Right lobe of liver (tissue), 6 donors: ENCODE measurements around the gene GCSAM. TPM values are rescaled to one million over a fixed set of nuclear protein-coding genes. Genes with fewer than 3 reads are reported as not detected.

Experiments
- ATAC-seq, 4 donors: fragments of 200-7000 bp; cut with Tn5 transposase; one replicate each; pipeline ENCODE4 v1.9.1; 2020; ENCODE audit warnings: mild to moderate bottlenecking in 4 of 4, moderate library complexity in 4 of 4
- DNase-seq, 3 donors: peaks; one replicate each; pipeline ENCODE4 v3.0.0-alpha.2; 2020
- H3K27ac ChIP-seq, 3 donors: fragments of 200-600 bp; one replicate each; pipeline ENCODE4 v1.8.0; 2022
- H3K27me3 ChIP-seq, 2 donors: fragments of 200-600 bp; one replicate each; pipeline ENCODE4 v1.8.0; 2022
- H3K36me3 ChIP-seq, 4 donors: fragments of 200-600 bp; sonication (generic) in 1 of 4; one replicate each; pipeline versions ENCODE4 v1.5.1 to v1.8.0; 2017 to 2022; ENCODE audit warnings: control low read depth in 1 of 4
- H3K4me1 ChIP-seq, 4 donors: fragments of 200-600 bp; sonication (generic) in 1 of 4; one replicate each; pipeline versions ENCODE4 v1.5.1 to v1.8.0; 2017 to 2022; ENCODE audit warnings: control low read depth in 1 of 4
- H3K4me3 ChIP-seq, 3 donors: fragments of 200-600 bp; one replicate each; pipeline ENCODE4 v1.8.0; 2022
- H3K9me3 ChIP-seq, 4 donors: fragments of 200-600 bp; sonication (generic) in 1 of 4; one replicate each; pipeline versions ENCODE4 v1.5.1 to v1.8.0; 2017 to 2022; ENCODE audit warnings: control low read depth in 1 of 4
- POLR2A ChIP-seq: fragments of 450-650 bp; IDR thresholded peaks from one replicate; pipeline ENCODE4 v1.6.1; 2017; ENCODE audit warnings: antibody characterized with exemption, mild to moderate bottlenecking
- WGBS: methylation state at CpG from one replicate; pipeline ENCODE4 v1.1.6; 2018; ENCODE audit warnings: low coverage, low lambda C conversion rate; ENCODE audit not compliant: insufficient coverage; ENCODE audit errors: missing lambda C conversion rate; 5-methylcytosine and 5-hydroxymethylcytosine counted together
- intact Hi-C, 2 donors: fragments of 100-400 bp; cut with DNase I; formaldehyde crosslinking; loops; one replicate each; pipeline versions ENCODE4 v1.11.2 to v1.14.1; 2022
- long read RNA-seq: library from polyadenylated mRNA; unstranded; transcript quantifications from one replicate; pipeline ENCODE4 v2.0.0, GENCODE V29; 2019
- total RNA-seq, 6 experiments: library from RNA; depleted of rRNA in 2 of 6; stranded (reverse); fragments of >200 nt in 2 of 6; fragmentation: NEBNext Ultra II Directional in 3 of 6; extraction: Animal tissue kit (Norgen Biotek cat#: 25700) in 3 of 6; gene quantifications; one replicate each; pipeline versions ENCODE4 v1.1.0 to v1.2.4, GENCODE V29; 2016 to 2023
- TF ChIP-seq, protein P1 (sequence below), 4 donors: fragments of 200-600 bp in 3 of 4; fragments of 450-650 bp in 1 of 4; IDR thresholded peaks; one replicate each; pipeline versions ENCODE4 v1.5.1 to v1.8.0; 2016 to 2022; ENCODE audit warnings: antibody characterized with exemption in 4 of 4, mild to moderate bottlenecking in 2 of 4
- donor health status: DM: no; HTN: yes; CAD: no.
- donor health status: DM: no; HTN: no; CAD: no.
- donor health status: DM: no; HTN: no; CAD: no.
- donor health status: DM: no; HTN: yes; CAD: no.
- donor health status: DM: no; HTN: yes; CAD: no.

The GCSAM gene, protein sequence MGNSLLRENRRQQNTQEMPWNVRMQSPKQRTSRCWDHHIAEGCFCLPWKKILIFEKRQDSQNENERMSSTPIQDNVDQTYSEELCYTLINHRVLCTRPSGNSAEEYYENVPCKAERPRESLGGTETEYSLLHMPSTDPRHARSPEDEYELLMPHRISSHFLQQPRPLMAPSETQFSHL
- total RNA-seq, result under 1 TPM in 2 of 6 experiments, not detected in 4; 0.12 to 0.18 TPM
- long read RNA-seq, result 0 reads

- Histone ChIP-seq H3K36me3 (no peaks in the 10 kb centered on the region), H3K9me3 (no peaks in the 10 kb centered on the region), H3K27ac (no peak within 1 kb of the TSS), H3K4me1 (no peaks in the 10 kb centered on the region), H3K4me3 (no peak within 1 kb of the TSS), H3K27me3 (no peaks in the 10 kb centered on the region)
- ATAC-seq (peak; percentile 69 to 84 (median 80)), DNase-seq (peak in 2 of 3 donors; percentile 41 to 66)
- WGBS, result 8% methylated on average over 5 of the region's 5 CpGs
- intact Hi-C loops, result no loop called here
- TF ChIP-seq, protein P1, sequence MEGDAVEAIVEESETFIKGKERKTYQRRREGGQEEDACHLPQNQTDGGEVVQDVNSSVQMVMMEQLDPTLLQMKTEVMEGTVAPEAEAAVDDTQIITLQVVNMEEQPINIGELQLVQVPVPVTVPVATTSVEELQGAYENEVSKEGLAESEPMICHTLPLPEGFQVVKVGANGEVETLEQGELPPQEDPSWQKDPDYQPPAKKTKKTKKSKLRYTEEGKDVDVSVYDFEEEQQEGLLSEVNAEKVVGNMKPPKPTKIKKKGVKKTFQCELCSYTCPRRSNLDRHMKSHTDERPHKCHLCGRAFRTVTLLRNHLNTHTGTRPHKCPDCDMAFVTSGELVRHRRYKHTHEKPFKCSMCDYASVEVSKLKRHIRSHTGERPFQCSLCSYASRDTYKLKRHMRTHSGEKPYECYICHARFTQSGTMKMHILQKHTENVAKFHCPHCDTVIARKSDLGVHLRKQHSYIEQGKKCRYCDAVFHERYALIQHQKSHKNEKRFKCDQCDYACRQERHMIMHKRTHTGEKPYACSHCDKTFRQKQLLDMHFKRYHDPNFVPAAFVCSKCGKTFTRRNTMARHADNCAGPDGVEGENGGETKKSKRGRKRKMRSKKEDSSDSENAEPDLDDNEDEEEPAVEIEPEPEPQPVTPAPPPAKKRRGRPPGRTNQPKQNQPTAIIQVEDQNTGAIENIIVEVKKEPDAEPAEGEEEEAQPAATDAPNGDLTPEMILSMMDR (IDR thresholded peaks at IDR 0.05), result no peak
- TF ChIP-seq POLR2A, result no peak
These were observed at the start of gene GCSAM for GRCh38 chr3:112132975-112133448. Gene GCSAM (minus strand): TSS chr3:112133248. CDS start chr3:112133120, 128 bp downstream.

DNA sequence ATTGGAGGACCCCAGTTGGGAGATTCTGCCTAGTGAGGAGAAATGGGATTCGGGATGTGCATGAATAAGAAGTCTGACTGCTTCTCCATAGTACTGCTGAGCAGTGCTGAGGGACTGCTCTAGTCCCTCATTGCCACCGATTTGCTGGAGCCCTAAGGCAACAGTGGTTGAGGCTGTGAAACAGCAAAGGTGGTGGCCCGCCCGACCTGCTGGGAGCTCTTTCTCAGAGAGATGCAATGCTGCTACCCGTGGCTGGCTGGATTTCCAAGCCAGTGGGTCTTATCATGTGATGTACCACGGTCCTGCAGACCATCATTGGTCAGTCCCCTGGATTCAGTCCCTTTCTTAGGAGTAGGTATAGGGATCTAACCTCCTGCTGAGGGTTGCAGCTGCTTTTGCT is 42.6 kb upstream of the GCSAM start:
- TF ChIP-seq, protein P1 (IDR thresholded peaks at IDR 0.05), result no peak
- TF ChIP-seq POLR2A, result no peak

DNA sequence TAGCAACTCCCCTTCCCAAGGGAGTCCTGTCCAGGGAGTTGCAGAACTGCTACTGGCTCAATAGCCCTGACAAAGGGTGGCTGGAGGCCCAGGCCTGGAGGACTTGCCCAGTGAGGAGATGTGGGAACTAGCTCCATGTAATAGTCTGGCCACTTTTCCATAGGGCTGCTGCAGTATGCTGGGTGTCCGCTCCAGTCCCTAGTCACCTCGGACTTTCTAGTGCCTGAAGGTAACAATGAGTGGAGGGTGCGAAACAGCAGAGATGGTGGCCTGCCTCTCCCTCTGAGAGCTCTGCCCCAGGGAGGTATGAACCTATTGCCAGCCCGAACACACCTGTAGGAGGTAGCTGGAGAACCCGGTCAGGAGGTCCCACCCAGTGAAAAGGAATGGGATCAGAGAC is 42.0 kb upstream of the GCSAM start:
- intact Hi-C loops, result no loop called here
- Histone ChIP-seq H3K27ac (no peak overlapping the region), H3K4me3 (no peak overlapping the region), H3K27me3 (no peaks in the 10 kb centered on the region), H3K36me3 (no peaks in the 10 kb centered on the region), H3K4me1 (no peaks in the 10 kb centered on the region), H3K9me3 (no peaks in the 10 kb centered on the region)
- TF ChIP-seq, protein P1 (IDR thresholded peaks at IDR 0.05), result no peak
- TF ChIP-seq POLR2A, result no peak
- WGBS, result 20% methylated on average over 1 of the region's 5 CpGs
- no peak for DNase-seq
- ATAC-seq, result no peak

More for the DNA sequence above, 42.6 kb upstream of the GCSAM start:
- DNase-seq, result no peak
- intact Hi-C loops, result no loop called here
- WGBS, result no CpG with 5 or more reads among the region's 6 CpGs
- H3K9me3 ChIP-seq, result no peaks in the 10 kb centered on the region
- H3K4me3 ChIP-seq, result no peak overlapping the region
- ATAC-seq, result no peak
- H3K27me3 ChIP-seq, result no peaks in the 10 kb centered on the region
- no peak overlapping the region for H3K27ac ChIP-seq
- no peaks in the 10 kb centered on the region for H3K36me3 ChIP-seq
- H3K4me1 ChIP-seq, result no peaks in the 10 kb centered on the region

DNA sequence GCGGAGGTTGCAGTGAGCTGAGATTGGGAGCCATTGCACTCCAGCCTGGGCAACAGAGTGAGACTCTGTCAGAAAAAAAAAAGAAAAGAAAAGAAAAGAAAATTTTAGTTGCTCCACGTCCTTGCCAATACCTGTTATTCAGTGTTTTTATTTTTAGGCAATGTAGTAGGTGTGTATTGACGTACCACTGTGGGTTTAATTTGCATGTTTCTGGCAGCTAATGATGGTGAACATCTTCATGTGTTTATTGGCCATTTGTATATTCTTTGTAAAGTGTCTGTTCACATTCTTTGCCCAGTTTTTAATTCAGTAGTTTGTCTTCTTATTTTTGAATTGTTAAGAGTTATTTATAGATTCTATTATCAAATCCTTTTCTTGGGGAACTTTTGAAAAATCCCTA is 38.1 kb upstream of the GCSAM start:
- TF ChIP-seq, protein P1 (IDR thresholded peaks at IDR 0.05), result no peak
- no peak for TF ChIP-seq POLR2A
- DNase-seq (no peak), ATAC-seq (no peak)
- intact Hi-C loops, result no loop called here
- no peak overlapping the region for H3K4me3 ChIP-seq
- H3K9me3 ChIP-seq, result no peaks in the 10 kb centered on the region
- no peaks in the 10 kb centered on the region for H3K36me3 ChIP-seq
- WGBS, result 73% methylated on average over 3 of the region's 3 CpGs
- H3K4me1 ChIP-seq, result no peaks in the 10 kb centered on the region
- no peaks in the 10 kb centered on the region for H3K27me3 ChIP-seq
- no peak overlapping the region for H3K27ac ChIP-seq
